ENCODE results near the gene COQ5. TPM values are rescaled to one million over a fixed set of nuclear protein-coding genes. Genes with fewer than 3 reads are reported as not detected.

Gene COQ5
- total and polyA plus RNA-seq, 2 of the 4 experiments (the other 2 are of a cell fraction) = 21.6 to 25.1 TPM

GRCh38 chr12:120480211-120480610, 48.7 kb downstream of the COQ5 start:
- Histone ChIP-seq H2AK5ac (ENCODE audit: low read depth, low read length) (no peak overlapping the region), H3K56ac (ENCODE audit: extremely low read depth, insufficient read depth, low read length) (no peak overlapping the region), H2AFZ (replicated peaks; ENCODE audit: low read length, poor library complexity) (no peak overlapping the region), H4K5ac (ENCODE audit: low read depth, low read length) (no peak overlapping the region), H3K79me1 (ENCODE audit: low read depth in 1 of 2, low read length in 2 of 2) (peaks cover 18 to 24% of the 10 kb centered on the region in 2 experiments; a peak in 3 of 4 replicates), H3K4me3 (ENCODE audit: insufficient read depth, low read depth, low read length) (no peak overlapping the region), H2AK9ac (replicated peaks; ENCODE audit: low read depth, low read length, poor library complexity) (no peak overlapping the region), H4K20me1 (ENCODE audit: insufficient read depth, low read length) (no peaks in the 10 kb centered on the region), H2BK15ac (ENCODE audit: low read depth, low read length) (no peak overlapping the region), H3K9me1 (ENCODE audit: insufficient read depth, low read length) (peaks cover 8% of the 10 kb centered on the region; the same call in 1 of the 2 replicates), H2BK120ac (ENCODE audit: low read depth, low read length) (no peak overlapping the region), H3K23ac (ENCODE audit: low read depth, low read length) (no peak overlapping the region), H3K4ac (ENCODE audit: low read depth, low read length) (no peak overlapping the region), H3K18ac (ENCODE audit: low read depth, low read length) (no peak overlapping the region), H2BK20ac (ENCODE audit: low read depth, low read length) (no peak overlapping the region), H2BK5ac (ENCODE audit: low read depth, low read length, poor library complexity, severe bottlenecking) (no peak overlapping the region), H3K14ac (replicated peaks; ENCODE audit: low read depth, low read length) (no peak overlapping the region), H3K27me3 (ENCODE audit: control insufficient read depth, insufficient read depth, low read length) (no peaks in the 10 kb centered on the region), H3K27ac (ENCODE audit: insufficient read depth, low read length) (no peak overlapping the region), H4K91ac (ENCODE audit: insufficient read depth, low read depth, low read length) (no peak overlapping the region), H4K8ac (ENCODE audit: low read depth in 2 of 2, low read length in 2 of 2) (no peak overlapping the region), H3K9ac (ENCODE audit: low read depth, low read length) (no peak overlapping the region), H3K4me2 (ENCODE audit: low read depth, low read length) (no peak overlapping the region), H3K4me1 (ENCODE audit: control insufficient read depth, insufficient read depth, low read length) (no peaks in the 10 kb centered on the region; the same call in 1 of the 2 replicates), H3K36me3 (ENCODE audit: control insufficient read depth, insufficient read depth, low read length) (peaks cover 8% of the 10 kb centered on the region; the same call in 1 of the 2 replicates), H3K9me3 (ENCODE audit: control insufficient read depth, insufficient read depth, low read length) (no peaks in the 10 kb centered on the region)
- intact Hi-C loops (cut with micrococcal nuclease) = no loop called here
- DNase-seq (no peak), ATAC-seq (ENCODE audit: low read depth) (no peak)
- ChIA-PET CTCF (no interaction called here), POLR2A (ENCODE audit: unreplicated experiment) (no interaction called here)
- TF ChIP-seq CEBPB (IDR thresholded peaks at IDR 0.05; ENCODE audit: low read depth, low read length) (no peak), ELK1 (IDR thresholded peaks at IDR 0.05; ENCODE audit: borderline replicate concordance, low read depth, low read length) (no peak), CHD1 (IDR thresholded peaks at IDR 0.05; ENCODE audit: low read depth, low read length) (no peak), RAD21 (IDR thresholded peaks at IDR 0.05; ENCODE audit: low read length) (no peak), CTCF (conservative IDR thresholded peaks at IDR 0.05; ENCODE audit: low read depth, low read length) (no peak), MXI1 (IDR thresholded peaks at IDR 0.05; ENCODE audit: borderline replicate concordance, low read depth, low read length) (no peak), RCOR1 (IDR thresholded peaks at IDR 0.05; ENCODE audit: insufficient replicate concordance, low read length) (no peak), RFX5 (IDR thresholded peaks at IDR 0.05; ENCODE audit: low read depth, low read length) (no peak)
- no TSS peak for BruUV-seq (replicated peaks)
- in situ Hi-C loops (cut with MboI; ENCODE audit: low sequenced_read_pairs) = no loop called here
- dilution Hi-C loops (cut with HindIII; ENCODE audit: low sequenced_read_pairs, unreplicated experiment) = no loop called here
- 67% methylated on average over 1 of the region's 1 CpG; no CpG with 5 or more reads in 1 of the 2 experiments for WGBS, 2 experiments (ENCODE audit: extremely low coverage in 2 of 2, insufficient read length in 1 of 2)
